K562 (cell line): ENCODE results near the gene NRM. TPM values are rescaled to one million over a fixed set of nuclear protein-coding genes. Genes with fewer than 3 reads are reported as not detected.

ENCODE experiments used
- ATAC-seq: fragments of 200-7000 bp; cut with Tn5 transposase; 3 replicates; pipeline ENCODE4 v1.9.1; 2020; ENCODE audit warnings: moderate library complexity
- BruUV-seq: library from RNA; stranded (reverse); fragments of 400-500 nt; replicated peaks from 2 replicates; lab custom pipeline; 2021; lab: Mats Ljungman, UMichigan
- CTCF ChIA-PET: fragments of 300-600 bp; formaldehyde crosslinking; extraction: SDS; loops from one replicate; lab custom pipeline; 2021; ENCODE audit warnings: low intra/inter-chr PET ratio; lab: Yijun Ruan, JAX
- POLR2A ChIA-PET: fragments of 300-600, 350-650 bp; sonication (Branson Sonifier 250); formaldehyde crosslinking; extraction: SDS; loops from one replicate; lab custom pipeline; 2021; ENCODE audit warnings: antibody characterized with exemption, inconsistent platforms; lab: Yijun Ruan, JAX
- DNase-seq, 4 experiments: peaks; one replicate each; pipeline versions ENCODE4 v3.0.0 to v3.0.0-alpha.2; 2011 to 2018; ENCODE audit warnings: low spot score in 3 of 4, mixed read lengths in 3 of 4; ENCODE audit errors: extremely low read depth in 1 of 4
- FAIRE-seq: peaks from 2 replicates; lab custom pipeline; 2011; peaks lifted over from hg19 to GRCh38; lab: Jason Lieb, UNC
- H2AFZ ChIP-seq: 2 replicates; pipeline ENCODE4 v1.6.0; 2011; ENCODE audit warnings: low read depth, low read length, control low read depth, inconsistent platforms
- H3K27ac ChIP-seq: fragments of 200-600 bp; 3 replicates; pipeline ENCODE4 v1.8.0; 2011; ENCODE audit warnings: low read depth, mild to moderate bottlenecking, control low read depth, inconsistent platforms, low read length, moderate library complexity, mixed read lengths; ENCODE audit errors: extremely low read depth
- H3K27me3 ChIP-seq, 2 experiments: fragments of 300-600 bp in 1 of 2; 2 replicates in 1 of 2; 3 replicates in 1 of 2; pipeline versions ENCODE4 v1.6.0 to v1.8.0; 2011; ENCODE audit warnings: inconsistent platforms in 2 of 2, low read length in 2 of 2, mild to moderate bottlenecking in 1 of 2, mixed read lengths in 1 of 2, moderate library complexity in 1 of 2; ENCODE audit not compliant: control insufficient read depth in 2 of 2, insufficient read depth in 2 of 2
- H3K36me3 ChIP-seq: fragments of 300-600 bp; 3 replicates; pipeline ENCODE4 v1.8.0; 2011; ENCODE audit warnings: mild to moderate bottlenecking, low read length, inconsistent platforms; ENCODE audit not compliant: control insufficient read depth, insufficient read depth
- H3K4me1 ChIP-seq, 2 experiments: fragments of 200-600 bp in 1 of 2; replicated peaks in 1 of 2; 2 replicates in 1 of 2; 3 replicates in 1 of 2; pipeline versions ENCODE4 v1.5.1 to v1.8.0; 2011; ENCODE audit warnings: inconsistent platforms in 2 of 2, low read length in 2 of 2, mild to moderate bottlenecking in 1 of 2, mixed read lengths in 1 of 2, moderate library complexity in 1 of 2; ENCODE audit not compliant: control insufficient read depth in 2 of 2, insufficient read depth in 2 of 2
- H3K4me2 ChIP-seq: 2 replicates; pipeline ENCODE4 v1.6.1; 2011; ENCODE audit warnings: low read length, control low read depth, inconsistent platforms, mixed read lengths; ENCODE audit not compliant: insufficient read depth
- H3K4me3 ChIP-seq: fragments of 200-600 bp; sonication (generic), shearing (Covaris generic); 2 replicates; pipeline ENCODE4 v1.5.1; 2016; ENCODE audit warnings: control low read depth, inconsistent platforms
- H3K79me2 ChIP-seq: fragments of 200-600 bp; 3 replicates; pipeline ENCODE4 v1.8.0; 2011; ENCODE audit warnings: low read length, inconsistent platforms; ENCODE audit not compliant: control insufficient read depth, insufficient read depth
- H3K9ac ChIP-seq, 2 experiments: 2 replicates each; pipeline versions ENCODE4 v1.6.0 to v1.6.1; 2011; ENCODE audit warnings: low read depth in 2 of 2, low read length in 2 of 2, control low read depth in 1 of 2, inconsistent platforms in 1 of 2, mild to moderate bottlenecking in 1 of 2, mixed read lengths in 1 of 2; ENCODE audit not compliant: insufficient read depth in 1 of 2
- H3K9me1 ChIP-seq: one replicate; pipeline ENCODE4 v1.6.0; 2011; ENCODE audit warnings: inconsistent platforms, mild to moderate bottlenecking, low read length, moderate library complexity; ENCODE audit not compliant: control insufficient read depth, insufficient read depth
- H3K9me3 ChIP-seq: replicated peaks from 2 replicates; pipeline ENCODE4 v1.5.1; 2011; ENCODE audit warnings: low read depth, low read length, inconsistent platforms; ENCODE audit not compliant: control insufficient read depth, insufficient read depth
- H4K20me1 ChIP-seq: replicated peaks from 2 replicates; pipeline ENCODE4 v1.6.1; 2011; ENCODE audit warnings: low read length, inconsistent platforms, mixed read lengths; ENCODE audit not compliant: control insufficient read depth, insufficient read depth
- BRD4 ChIP-seq: fragments of 200-600 bp; sonication (generic); IDR thresholded peaks from 2 replicates; pipeline ENCODE4 v1.6.1; 2017; ENCODE audit warnings: inconsistent platforms
- HDAC8 ChIP-seq: fragments of 450-650 bp; IDR thresholded peaks from 2 replicates; pipeline ENCODE4 v1.6.1; 2016; ENCODE audit warnings: mild to moderate bottlenecking, missing genetic modification characterization, moderate library complexity, missing compliant biosample characterization
- MCM3 ChIP-seq: fragments of 450-650 bp; IDR thresholded peaks from 2 replicates; pipeline ENCODE4 v1.6.1; 2016
- MXI1 ChIP-seq: IDR thresholded peaks from 2 replicates; pipeline ENCODE4 v1.6.1; 2011; ENCODE audit warnings: low read depth, mild to moderate bottlenecking, improper control_type of control experiment, low read length
- POLR2AphosphoS5 ChIP-seq: IDR thresholded peaks from 2 replicates; pipeline ENCODE4 v1.6.1; 2011; ENCODE audit warnings: mild to moderate bottlenecking, low read depth, low read length, moderate library complexity; ENCODE audit not compliant: control insufficient read depth, insufficient read depth
- SUPT5H ChIP-seq: fragments of 450-650 bp; IDR thresholded peaks from 2 replicates; pipeline ENCODE4 v1.6.1; 2016
- ZFX ChIP-seq: sonication (generic); formaldehyde crosslinking; IDR thresholded peaks from 2 replicates; pipeline ENCODE4 v1.8.0; 2022; ENCODE audit warnings: mild to moderate bottlenecking, missing genetic modification reagents, moderate library complexity
- ZNF311 ChIP-seq: fragments of 250-450 bp; sonication (Bioruptor Pico); IDR thresholded peaks from 2 replicates; pipeline ENCODE4 v1.4.0; 2020; ENCODE audit warnings: mild to moderate bottlenecking, moderate library complexity
- WGBS: fragments of 100-300 bp; shearing (Covaris generic); methylation state at CpG from one replicate; pipeline ENCODE4 v1.1.6; 2016; ENCODE audit warnings: low coverage, mixed read lengths; ENCODE audit not compliant: insufficient coverage; ENCODE audit errors: missing lambda C conversion rate; 5-methylcytosine and 5-hydroxymethylcytosine counted together
- in situ Hi-C: fragments of 300-500 bp; cut with MboI; formaldehyde crosslinking; loops from 4 replicates; pipeline ENCODE4 v1.15.0; 2018; ENCODE audit warnings: inconsistent platforms, mixed read lengths
- intact Hi-C: fragments of 100-400 bp; cut with micrococcal nuclease; formaldehyde crosslinking; loops from 2 replicates; pipeline ENCODE4 v1.14.2; 2022
- polyA plus RNA-seq, 8 experiments: library from polyadenylated mRNA; depleted of rRNA in 4 of 8; stranded (reverse) in 5 of 8; unstranded in 3 of 8; fragments of >200 nt; fragmentation: Nextera tagmentation in 2 of 8; fragmentation: Illumina TruSeq in 1 of 8; extraction: Ambion mirVana in 2 of 8; extraction: Trizol in 1 of 8; gene quantifications; 2 replicates each; pipeline versions ENCODE4 v1.2.1 to v1.2.3, GENCODE V29; 2011 to 2014; ENCODE audit warnings: inconsistent platforms in 1 of 8, missing spikeins in 1 of 8
- total RNA-seq, 7 experiments: library from RNA; depleted of rRNA in 6 of 7; stranded (reverse); fragments of >200 nt in 6 of 7; fragmentation: Illumina TruSeq in 2 of 7; extraction: Trizol in 2 of 7; gene quantifications; 2 replicates each; pipeline versions ENCODE4 v1.2.1 to v1.2.3, GENCODE V29; 2011 to 2021; ENCODE audit warnings: low replicate concordance in 1 of 7
- TF ChIP-seq, protein P1 (sequence below): fragments of 450-650 bp; IDR thresholded peaks from 2 replicates; pipeline ENCODE4 v1.6.1; 2018; ENCODE audit not compliant: partially characterized antibody

NRM gene
- total and polyA plus RNA-seq, 9 of the 15 experiments (the other 6 are each of a cell fraction or from before 2014, with no cell fraction given): 9.7 to 58.2 (median 18.1) TPM

DNA sequence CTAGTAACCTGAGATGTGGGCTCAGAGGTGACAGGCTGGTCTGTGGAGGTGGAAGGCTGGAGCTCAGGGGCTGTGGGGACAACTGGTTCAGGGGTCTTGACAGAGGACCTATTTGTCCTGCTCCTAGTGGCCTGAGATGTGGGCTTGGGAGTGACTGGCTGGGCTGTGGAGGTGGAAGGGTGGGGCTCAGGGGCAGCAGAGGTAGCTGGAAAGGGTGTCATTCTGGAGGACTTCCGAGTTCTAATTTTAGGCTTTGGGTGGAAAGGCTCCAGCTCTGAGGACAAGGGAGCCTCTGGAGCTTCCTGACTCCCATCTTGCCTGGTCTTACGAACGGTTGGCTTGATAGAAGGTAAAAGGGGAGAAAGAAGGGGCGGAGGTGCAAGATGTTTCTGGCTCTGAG is 14.8 kb upstream of the NRM start (continued):
- TF ChIP-seq, protein P1, sequence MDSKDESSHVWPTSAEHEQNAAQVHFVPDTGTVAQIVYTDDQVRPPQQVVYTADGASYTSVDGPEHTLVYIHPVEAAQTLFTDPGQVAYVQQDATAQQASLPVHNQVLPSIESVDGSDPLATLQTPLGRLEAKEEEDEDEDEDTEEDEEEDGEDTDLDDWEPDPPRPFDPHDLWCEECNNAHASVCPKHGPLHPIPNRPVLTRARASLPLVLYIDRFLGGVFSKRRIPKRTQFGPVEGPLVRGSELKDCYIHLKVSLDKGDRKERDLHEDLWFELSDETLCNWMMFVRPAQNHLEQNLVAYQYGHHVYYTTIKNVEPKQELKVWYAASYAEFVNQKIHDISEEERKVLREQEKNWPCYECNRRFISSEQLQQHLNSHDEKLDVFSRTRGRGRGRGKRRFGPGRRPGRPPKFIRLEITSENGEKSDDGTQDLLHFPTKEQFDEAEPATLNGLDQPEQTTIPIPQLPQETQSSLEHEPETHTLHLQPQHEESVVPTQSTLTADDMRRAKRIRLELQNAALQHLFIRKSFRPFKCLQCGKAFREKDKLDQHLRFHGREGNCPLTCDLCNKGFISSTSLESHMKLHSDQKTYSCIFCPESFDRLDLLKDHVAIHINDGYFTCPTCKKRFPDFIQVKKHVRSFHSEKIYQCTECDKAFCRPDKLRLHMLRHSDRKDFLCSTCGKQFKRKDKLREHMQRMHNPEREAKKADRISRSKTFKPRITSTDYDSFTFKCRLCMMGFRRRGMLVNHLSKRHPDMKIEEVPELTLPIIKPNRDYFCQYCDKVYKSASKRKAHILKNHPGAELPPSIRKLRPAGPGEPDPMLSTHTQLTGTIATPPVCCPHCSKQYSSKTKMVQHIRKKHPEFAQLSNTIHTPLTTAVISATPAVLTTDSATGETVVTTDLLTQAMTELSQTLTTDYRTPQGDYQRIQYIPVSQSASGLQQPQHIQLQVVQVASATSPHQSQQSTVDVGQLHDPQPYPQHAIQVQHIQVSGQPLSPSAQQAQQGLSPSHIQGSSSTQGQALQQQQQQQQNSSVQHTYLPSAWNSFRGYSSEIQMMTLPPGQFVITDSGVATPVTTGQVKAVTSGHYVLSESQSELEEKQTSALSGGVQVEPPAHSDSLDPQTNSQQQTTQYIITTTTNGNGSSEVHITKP: no peak
- no peak for TF ChIP-seq BRD4
- TF ChIP-seq MCM3: no peak
- no peak for TF ChIP-seq ZNF311 (CRISPR knock-in tag)
- TF ChIP-seq MXI1: no peak
- TF ChIP-seq HDAC8: no peak

DNA sequence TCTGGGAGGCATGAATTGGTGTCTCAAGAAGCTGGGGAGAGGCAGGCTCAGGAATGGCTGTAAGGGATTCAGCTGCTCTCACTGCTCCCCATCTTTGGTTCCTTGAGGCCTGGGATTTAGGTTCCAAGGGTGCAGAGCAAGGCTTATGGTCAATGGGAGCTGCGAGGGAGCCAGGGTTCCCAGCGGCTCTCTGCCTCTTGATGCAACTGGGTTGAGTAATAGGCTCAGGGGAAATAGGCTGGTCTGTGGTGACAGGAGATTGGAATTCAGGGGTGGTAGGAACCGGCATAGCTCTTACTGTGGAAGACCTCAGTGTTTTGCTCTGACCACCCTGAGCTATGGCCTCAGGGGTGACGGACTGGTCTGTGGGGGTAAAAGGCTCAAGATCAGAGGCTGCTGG is 13.0 kb upstream of the NRM start:
- Histone ChIP-seq H3K4me1 (no peaks in the 10 kb centered on the region), H3K4me2 (no peak overlapping the region), H3K4me3 (no peak overlapping the region), H3K79me2 (no peaks in the 10 kb centered on the region), H3K9me3 (no peaks in the 10 kb centered on the region), H3K9ac (no peak overlapping the region; a peak in 1 of 4 replicates), H2AFZ (no peak overlapping the region), H3K36me3 (peaks cover 77% of the 10 kb centered on the region), H3K9me1 (no peaks in the 10 kb centered on the region), H3K27me3 (no peaks in the 10 kb centered on the region), H4K20me1 (no peaks in the 10 kb centered on the region), H3K27ac (no peak overlapping the region)
- in situ Hi-C loops: no loop called here
- FAIRE-seq (no peak), DNase-seq (no peak), ATAC-seq (no peak)
- TF ChIP-seq SUPT5H (0 out of 2 replicates have a peak, but pooled peaks have one; percentile 15), ZFX (CRISPR knock-in tag) (no peak), POLR2AphosphoS5 (peak; percentile 22; the same call in 1 of the 2 replicates)
- CTCF ChIA-PET: no interaction called here
- POLR2A ChIA-PET: interaction anchor here (0.5 to 27.1 kb wide), 7 partner anchors 5 to 1101 kb away, joined by 3 to 524 read pairs (median 4); partner anchors contain the start of genes MDC1, NRM and TUBB
- intact Hi-C loops: no loop called here
- BruUV-seq: no TSS peak
- WGBS: 89% methylated on average over 4 of the region's 4 CpGs
